ENCODE data around the gene RAB40B.

RAB40B gene

GRCh38 chr17:82690786-82691489, 7.6 kb downstream of the RAB40B start:
- TF ChIP-seq POLR2A (IDR thresholded peaks at IDR 0.05; ENCODE audit: low read length), result no peak
- TF ChIP-seq GATA1 (IDR thresholded peaks at IDR 0.05; ENCODE audit: low read depth, low read length), result no peak
- no peak for DNase-seq

GRCh38 chr17:82689077-82689476, 9.4 kb downstream of the RAB40B start:
- TF ChIP-seq POLR2A (IDR thresholded peaks at IDR 0.05; ENCODE audit: low read length) (no peak), GATA1 (IDR thresholded peaks at IDR 0.05; ENCODE audit: low read depth, low read length) (no peak)
- DNase-seq, result no peak

GRCh38 chr17:82687871-82688270, 10.6 kb downstream of the RAB40B start:
- no peak for DNase-seq
- TF ChIP-seq POLR2A (IDR thresholded peaks at IDR 0.05; ENCODE audit: low read length) (no peak), GATA1 (IDR thresholded peaks at IDR 0.05; ENCODE audit: low read depth, low read length) (no peak)

GRCh38 chr17:82687375-82687861, 11.1 kb downstream of the RAB40B start:
- TF ChIP-seq POLR2A (IDR thresholded peaks at IDR 0.05; ENCODE audit: low read length), result no peak
- no peak for TF ChIP-seq GATA1 (IDR thresholded peaks at IDR 0.05; ENCODE audit: low read depth, low read length)
- DNase-seq, result no peak

GRCh38 chr17:82686366-82687324, 11.9 kb downstream of the RAB40B start:
- no peak for DNase-seq
- TF ChIP-seq POLR2A (IDR thresholded peaks at IDR 0.05; ENCODE audit: low read length) (no peak), GATA1 (IDR thresholded peaks at IDR 0.05; ENCODE audit: low read depth, low read length) (no peak)

- TF ChIP-seq GATA1 (IDR thresholded peaks at IDR 0.05; ENCODE audit: low read depth, low read length), result no peak
- no peak for TF ChIP-seq POLR2A (IDR thresholded peaks at IDR 0.05; ENCODE audit: low read length)
- DNase-seq, result no peak
Observed at GRCh38 chr17:82685291-82685690, 13.2 kb downstream of the RAB40B start.

GRCh38 chr17:82684228-82684841, 14.2 kb downstream of the RAB40B start:
- no peak for DNase-seq
- TF ChIP-seq GATA1 (IDR thresholded peaks at IDR 0.05; ENCODE audit: low read depth, low read length) (no peak), POLR2A (IDR thresholded peaks at IDR 0.05; ENCODE audit: low read length) (no peak)

- DNase-seq, result no peak
- no peak for TF ChIP-seq GATA1 (IDR thresholded peaks at IDR 0.05; ENCODE audit: low read depth, low read length)
Observed at GRCh38 chr17:82683534-82683933, 15.0 kb downstream of the RAB40B start.

- no peak for DNase-seq
- TF ChIP-seq GATA1 (IDR thresholded peaks at IDR 0.05; ENCODE audit: low read depth, low read length) (no peak), POLR2A (IDR thresholded peaks at IDR 0.05; ENCODE audit: low read length) (no peak)
Observed at GRCh38 chr17:82681547-82681946, 17.0 kb downstream of the RAB40B start.

- no peak for DNase-seq
Observed at GRCh38 chr17:82679586-82680465, 18.7 kb downstream of the RAB40B start.

GRCh38 chr17:82678265-82678891, 20.1 kb downstream of the RAB40B start:
- no peak for DNase-seq
- no peak for TF ChIP-seq GATA1 (IDR thresholded peaks at IDR 0.05; ENCODE audit: low read depth, low read length)

More at GRCh38 chr17:82679586-82680465, 18.7 kb downstream of the RAB40B start:
- TF ChIP-seq POLR2A (IDR thresholded peaks at IDR 0.05; ENCODE audit: low read length), result no peak
- no peak for TF ChIP-seq GATA1 (IDR thresholded peaks at IDR 0.05; ENCODE audit: low read depth, low read length)

GRCh38 chr17:82677353-82677925, 21.1 kb downstream of the RAB40B start:
- no peak for DNase-seq
- TF ChIP-seq GATA1 (IDR thresholded peaks at IDR 0.05; ENCODE audit: low read depth, low read length), result no peak
- TF ChIP-seq POLR2A (IDR thresholded peaks at IDR 0.05; ENCODE audit: low read length), result no peak

All from erythroblast (primary cell).